M059J (cell line): ENCODE results near the gene SERINC5. TPM values are rescaled to one million over a fixed set of nuclear protein-coding genes. Genes with fewer than 3 reads are reported as not detected.
A peak's percentile ranks its signal among the peaks of the same experiment; 100 is the strongest.
"Not testable (repeated sequence)": the region's sequence is repeated elsewhere in the genome, so short reads cannot be mapped to it uniquely, and the experiment has no call there.

ENCODE experiments used
- DNase-seq: peaks from one replicate; pipeline ENCODE4 v3.0.0-alpha.2; 2012; ENCODE audit warnings: low read depth
- total RNA-seq: library from RNA; depleted of rRNA; stranded (reverse); fragments of >200 nt; shearing (Covaris generic); gene quantifications from 2 replicates; pipeline ENCODE4 v1.2.3, GENCODE V29; 2014

SERINC5 gene
- total RNA-seq, 1 experiment from 2014 or later = 13.5 TPM

GRCh38 chr5:80227979-80228596 lies 27.8 kb downstream of the SERINC5 start:
- DNase-seq = no peak

- no peak for DNase-seq
These were observed 29.9 kb downstream of the SERINC5 start for GRCh38 chr5:80225934-80226326.

GRCh38 chr5:80225189-80225933 lies 30.5 kb downstream of the SERINC5 start:
- DNase-seq = no peak

GRCh38 chr5:80223561-80223960 lies 32.3 kb downstream of the SERINC5 start:
- DNase-seq = peak; percentile 66

- peak; percentile 40 for DNase-seq
These were observed 35.5 kb downstream of the SERINC5 start for GRCh38 chr5:80220245-80220897.

- DNase-seq = no peak
These were observed 36.5 kb downstream of the SERINC5 start for GRCh38 chr5:80219391-80219790.

- DNase-seq = no peak
These were observed 38.2 kb downstream of the SERINC5 start for GRCh38 chr5:80217667-80218066.

GRCh38 chr5:80216753-80217596 lies 38.9 kb downstream of the SERINC5 start:
- peak; percentile 73 for DNase-seq

GRCh38 chr5:80216096-80216495 lies 39.8 kb downstream of the SERINC5 start:
- no peak for DNase-seq

- no peak for DNase-seq
These were observed 40.3 kb downstream of the SERINC5 start for GRCh38 chr5:80215523-80215922.

GRCh38 chr5:80213466-80213865 lies 42.4 kb downstream of the SERINC5 start:
- DNase-seq = no peak

GRCh38 chr5:80212171-80212667 lies 43.6 kb downstream of the SERINC5 start:
- DNase-seq = no peak

GRCh38 chr5:80211327-80211726 lies 44.5 kb downstream of the SERINC5 start:
- DNase-seq = no peak

- DNase-seq = no peak
These were observed 45.8 kb downstream of the SERINC5 start for GRCh38 chr5:80210014-80210413.

- no peak for DNase-seq
These were observed 47.5 kb downstream of the SERINC5 start for GRCh38 chr5:80208381-80208780.

GRCh38 chr5:80207832-80208231 lies 48.0 kb downstream of the SERINC5 start:
- DNase-seq = no peak

GRCh38 chr5:80206282-80206681 lies 49.6 kb downstream of the SERINC5 start:
- DNase-seq = no peak

- DNase-seq = no peak
These were observed 50.0 kb downstream of the SERINC5 start for GRCh38 chr5:80205846-80206245.

- DNase-seq = no peak
These were observed 50.8 kb downstream of the SERINC5 start for GRCh38 chr5:80204808-80205614.

GRCh38 chr5:80201763-80202162 lies 54.1 kb downstream of the SERINC5 start:
- DNase-seq = not testable (repeated sequence)

- no peak for DNase-seq
These were observed 56.9 kb downstream of the SERINC5 start for GRCh38 chr5:80198920-80199319.
